22Rv1 (cell line): ENCODE results near the gene LRRFIP1.
"Not testable (repeated sequence)": the region's sequence is repeated elsewhere in the genome, so short reads cannot be mapped to it uniquely, and the experiment has no call there.

Experiments
- H3K27ac ChIP-seq: fragments of 450-650 bp; 2 replicates; pipeline ENCODE4 v1.5.1; 2017
- ZFX ChIP-seq: fragments of 450-650 bp; IDR thresholded peaks from 2 replicates; pipeline ENCODE4 v1.6.1; 2017; ENCODE audit warnings: antibody characterized with exemption, borderline replicate concordance
- TF ChIP-seq, protein P1 (sequence below): fragments of 450-650 bp; IDR thresholded peaks from 2 replicates; pipeline ENCODE4 v1.5.1; 2017; ENCODE audit warnings: mild to moderate bottlenecking

Gene LRRFIP1

DNA sequence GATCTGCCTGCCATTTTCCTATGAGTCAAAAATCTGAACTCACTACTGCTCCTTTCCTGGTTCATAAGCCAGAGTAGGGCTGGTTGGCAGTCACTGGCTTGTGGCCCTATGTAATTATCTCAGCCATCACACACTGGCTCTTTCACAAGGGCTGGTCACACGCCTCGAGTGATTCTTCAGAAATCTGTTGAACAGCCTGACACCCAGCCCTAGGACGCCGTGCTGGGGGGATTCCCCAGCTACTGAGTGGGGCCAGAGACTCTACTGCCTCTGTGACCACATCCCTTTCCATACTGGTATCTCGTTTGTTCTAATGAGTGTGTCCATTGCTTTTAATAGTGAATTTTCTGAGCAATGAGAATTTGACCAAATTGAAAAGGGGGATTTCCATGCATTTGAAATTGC, 125.4 kb downstream of the LRRFIP1 start:
- H3K27ac ChIP-seq, result no peak overlapping the region
- TF ChIP-seq, protein P1, sequence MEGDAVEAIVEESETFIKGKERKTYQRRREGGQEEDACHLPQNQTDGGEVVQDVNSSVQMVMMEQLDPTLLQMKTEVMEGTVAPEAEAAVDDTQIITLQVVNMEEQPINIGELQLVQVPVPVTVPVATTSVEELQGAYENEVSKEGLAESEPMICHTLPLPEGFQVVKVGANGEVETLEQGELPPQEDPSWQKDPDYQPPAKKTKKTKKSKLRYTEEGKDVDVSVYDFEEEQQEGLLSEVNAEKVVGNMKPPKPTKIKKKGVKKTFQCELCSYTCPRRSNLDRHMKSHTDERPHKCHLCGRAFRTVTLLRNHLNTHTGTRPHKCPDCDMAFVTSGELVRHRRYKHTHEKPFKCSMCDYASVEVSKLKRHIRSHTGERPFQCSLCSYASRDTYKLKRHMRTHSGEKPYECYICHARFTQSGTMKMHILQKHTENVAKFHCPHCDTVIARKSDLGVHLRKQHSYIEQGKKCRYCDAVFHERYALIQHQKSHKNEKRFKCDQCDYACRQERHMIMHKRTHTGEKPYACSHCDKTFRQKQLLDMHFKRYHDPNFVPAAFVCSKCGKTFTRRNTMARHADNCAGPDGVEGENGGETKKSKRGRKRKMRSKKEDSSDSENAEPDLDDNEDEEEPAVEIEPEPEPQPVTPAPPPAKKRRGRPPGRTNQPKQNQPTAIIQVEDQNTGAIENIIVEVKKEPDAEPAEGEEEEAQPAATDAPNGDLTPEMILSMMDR, result no peak
- no peak for TF ChIP-seq ZFX

DNA sequence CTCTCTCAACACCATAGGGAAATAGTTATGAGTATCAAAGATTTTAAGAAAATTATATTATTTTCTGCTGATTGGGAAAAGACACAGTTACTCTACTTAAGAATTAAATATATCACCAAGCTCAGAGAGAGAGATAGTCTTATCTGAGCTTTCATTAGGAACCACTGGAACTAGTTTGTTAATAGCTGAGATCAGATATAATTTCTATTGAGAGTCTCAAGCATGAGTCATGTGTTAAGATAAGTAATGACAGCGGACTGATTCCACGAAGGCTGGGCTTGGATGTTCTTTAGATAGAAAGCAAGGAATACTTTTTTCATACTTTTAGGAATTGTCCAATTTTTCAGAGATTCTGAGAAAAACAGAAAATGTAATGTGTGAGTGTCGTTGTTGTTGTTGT, 126.8 kb downstream of the LRRFIP1 start:
- H3K27ac ChIP-seq, result no peak overlapping the region
- TF ChIP-seq, protein P1, result no peak
- TF ChIP-seq ZFX, result no peak

DNA sequence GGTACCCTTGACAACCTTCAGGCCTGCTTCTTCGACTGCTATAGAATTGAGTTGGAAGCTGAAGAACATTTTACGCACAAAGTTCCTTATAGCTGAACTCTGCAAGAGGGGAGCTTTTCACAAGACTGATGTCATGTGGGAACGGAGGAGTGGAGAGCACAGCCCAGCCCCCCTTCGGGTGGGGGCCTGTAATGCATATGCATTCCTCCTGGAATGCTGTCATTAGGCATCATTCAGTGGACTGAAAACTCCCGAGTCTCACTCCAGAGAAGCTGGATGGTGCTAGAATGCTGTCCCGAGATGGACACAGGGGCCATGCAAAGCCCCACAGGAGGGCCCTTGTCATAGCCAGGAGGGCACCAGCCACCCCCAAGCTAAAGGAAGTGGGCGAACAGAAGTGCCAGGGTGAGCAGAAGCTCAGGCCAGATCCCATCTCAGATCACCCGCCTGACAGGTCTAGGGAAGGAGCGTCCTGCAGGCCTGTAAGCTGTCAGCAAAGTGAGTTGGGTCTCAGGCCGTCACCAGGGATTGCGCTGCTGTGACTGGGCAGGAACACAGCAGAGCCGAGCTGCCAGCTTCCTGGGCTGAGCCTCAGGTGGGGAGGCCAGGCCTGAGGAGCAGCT, 127.3 kb downstream of the LRRFIP1 start:
- H3K27ac ChIP-seq, result no peak overlapping the region
- TF ChIP-seq, protein P1, result no peak
- no peak for TF ChIP-seq ZFX

DNA sequence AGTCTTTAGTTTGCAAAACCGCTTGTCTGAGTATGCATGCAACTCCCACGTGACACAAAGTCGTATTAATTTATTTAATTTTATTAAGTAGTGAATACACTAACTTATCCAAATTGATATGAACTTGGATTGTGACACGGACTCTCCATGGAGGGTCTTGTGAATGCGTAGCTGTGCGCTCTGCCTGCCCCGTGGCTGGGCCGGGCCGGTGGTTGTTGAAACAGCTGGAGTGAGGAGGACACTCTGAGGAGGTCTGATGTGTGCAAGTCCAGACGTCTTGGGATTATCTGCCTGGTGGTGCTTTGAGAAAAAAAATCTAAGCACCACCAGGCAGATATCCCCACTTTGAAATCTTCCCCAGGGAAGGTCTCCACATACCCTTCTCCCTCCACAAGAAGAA, 130.2 kb downstream of the LRRFIP1 start:
- no peak for TF ChIP-seq ZFX
- TF ChIP-seq, protein P1, result no peak
- no peak overlapping the region for H3K27ac ChIP-seq

DNA sequence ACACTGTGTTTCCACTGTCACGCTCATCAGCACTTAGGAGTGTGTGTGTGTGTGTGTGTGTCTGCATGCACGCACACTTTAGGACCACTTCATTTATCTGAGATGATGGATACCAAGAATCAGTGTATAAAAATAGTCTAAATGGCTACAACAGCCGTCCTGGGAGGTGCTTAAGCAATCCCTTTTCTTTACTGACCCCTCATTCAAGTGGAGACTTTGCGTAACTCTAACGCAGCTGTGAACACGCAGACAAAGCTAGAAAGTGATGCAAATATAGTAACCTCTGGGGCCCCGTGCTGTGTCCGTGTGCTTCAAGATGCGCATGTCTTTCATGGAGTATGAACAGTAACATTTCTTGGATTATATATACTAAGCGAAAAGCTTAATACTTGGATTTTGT, 130.8 kb downstream of the LRRFIP1 start:
- no peak for TF ChIP-seq ZFX
- TF ChIP-seq, protein P1, result no peak
- no peak overlapping the region for H3K27ac ChIP-seq

DNA sequence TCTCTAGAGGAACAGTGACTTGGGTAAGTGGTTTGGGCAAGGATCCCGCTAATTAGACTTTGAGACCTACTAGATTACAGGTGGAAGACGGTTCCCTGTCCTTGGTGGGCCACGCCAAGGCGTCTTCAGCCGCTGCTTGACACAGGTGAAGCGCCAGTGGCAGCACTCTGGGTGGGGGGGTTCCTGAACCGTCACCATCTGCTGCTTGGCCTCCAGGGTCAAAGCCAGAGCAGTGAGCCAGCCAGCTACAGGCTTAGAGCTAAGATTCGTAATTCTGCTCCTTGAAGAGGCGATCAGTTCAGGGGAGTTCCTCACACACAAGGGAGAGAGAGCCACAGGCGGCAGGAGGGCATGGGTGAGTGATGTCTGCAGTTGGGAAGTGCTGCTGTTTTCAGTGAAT, 131.8 kb downstream of the LRRFIP1 start:
- no peak for TF ChIP-seq ZFX
- TF ChIP-seq, protein P1, result no peak

DNA sequence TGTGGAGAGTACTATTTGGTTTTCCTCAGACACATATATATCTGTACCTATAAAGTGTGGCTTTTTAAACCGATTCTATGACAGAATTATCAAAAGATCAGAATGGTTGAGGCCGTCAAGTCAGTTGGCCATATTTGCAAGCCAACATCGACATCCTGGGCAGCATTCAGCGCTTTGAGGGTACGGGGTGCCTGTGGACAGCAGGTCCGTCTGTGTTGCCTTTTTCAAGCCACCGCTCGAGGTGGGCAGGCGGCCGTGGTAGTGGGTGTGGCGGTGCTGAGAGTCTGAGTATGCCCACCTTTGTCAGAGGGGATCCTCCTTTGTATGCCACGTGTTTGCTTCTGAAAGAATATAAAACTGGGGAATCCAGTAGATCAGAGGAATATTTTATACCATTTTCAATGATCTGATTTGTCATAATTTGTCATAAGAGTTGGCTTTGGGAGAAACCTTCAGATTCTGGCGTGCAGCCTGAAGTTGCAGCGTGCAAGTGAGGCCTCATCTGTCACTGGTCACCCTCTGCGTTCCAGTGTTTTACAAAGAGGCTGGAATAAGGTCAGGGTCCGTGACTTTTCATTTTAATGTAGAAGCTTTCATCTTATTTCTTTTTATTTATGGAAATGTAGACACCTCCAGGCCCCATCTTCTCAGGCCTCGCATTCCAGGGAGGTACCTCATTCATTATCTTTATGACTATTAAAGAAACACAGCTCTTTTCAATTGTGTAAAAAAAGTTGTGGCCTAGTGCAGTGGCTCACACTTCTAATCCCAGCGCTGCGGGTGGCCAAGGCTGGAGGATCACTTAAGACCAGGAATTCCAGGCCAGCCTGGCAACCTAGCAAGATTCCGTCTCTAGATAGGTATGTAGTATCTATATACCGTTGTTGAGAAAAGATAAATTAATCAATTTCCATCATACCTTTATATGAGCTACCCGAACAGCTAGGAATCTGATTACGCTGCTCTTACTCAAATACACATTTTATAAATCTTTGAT, 133.4 kb downstream of the LRRFIP1 start:
- TF ChIP-seq, protein P1, result no peak
- TF ChIP-seq ZFX, result no peak
- H3K27ac ChIP-seq, result no peak overlapping the region

More for the DNA sequence above, 131.8 kb downstream of the LRRFIP1 start:
- H3K27ac ChIP-seq, result no peak overlapping the region

DNA sequence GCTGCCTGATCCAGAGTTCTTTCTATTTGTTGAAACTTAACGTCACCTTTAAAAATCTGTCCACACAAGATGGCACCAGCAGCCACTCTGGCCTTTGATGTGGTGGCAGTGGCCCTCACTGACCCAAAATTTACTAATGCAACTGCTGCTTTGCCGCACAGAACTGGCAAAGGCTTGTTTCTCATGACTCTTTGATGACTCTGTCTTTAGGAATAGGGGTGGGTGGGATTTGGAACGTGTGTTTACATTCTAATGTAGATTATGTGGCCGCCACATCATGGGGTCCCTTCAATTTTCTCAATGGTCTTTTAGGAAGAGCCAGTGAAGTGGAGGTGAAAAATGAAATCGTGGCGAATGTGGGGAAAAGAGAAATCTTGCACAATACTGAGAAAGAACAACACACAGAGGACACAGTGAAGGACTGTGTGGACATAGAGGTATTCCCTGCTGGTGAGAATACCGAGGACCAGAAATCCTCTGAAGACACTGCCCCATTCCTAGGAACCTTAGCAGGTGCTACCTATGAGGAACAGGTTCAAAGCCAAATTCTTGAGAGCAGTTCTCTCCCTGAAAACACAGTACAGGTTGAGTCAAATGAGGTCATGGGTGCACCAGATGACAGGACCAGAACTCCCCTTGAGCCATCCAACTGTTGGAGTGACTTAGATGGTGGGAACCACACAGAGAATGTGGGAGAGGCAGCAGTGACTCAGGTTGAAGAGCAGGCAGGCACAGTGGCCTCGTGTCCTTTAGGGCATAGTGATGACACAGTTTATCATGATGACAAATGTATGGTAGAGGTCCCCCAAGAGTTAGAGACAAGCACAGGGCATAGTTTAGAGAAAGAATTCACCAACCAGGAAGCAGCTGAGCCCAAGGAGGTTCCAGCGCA, 135.2 kb downstream of the LRRFIP1 start:
- not testable (repeated sequence) for H3K27ac ChIP-seq
